ENCODE measurements around the gene CEP43. TPM values are rescaled to one million over a fixed set of nuclear protein-coding genes. Genes with fewer than 3 reads are reported as not detected.

CEP43 gene
- total and polyA plus RNA-seq, 2 donors = 5.9 to 37.8 TPM

- WGBS = 97% methylated on average over 3 of the region's 3 CpGs
- no peak for DNase-seq (ENCODE audit: extremely low spot score)
Measured at GRCh38 chr6:166980738-166981137, 18.5 kb upstream of the CEP43 start.

GRCh38 chr6:166987448-166987847 lies 11.7 kb upstream of the CEP43 start:
- 58% methylated on average over 6 of the region's 6 CpGs for whole genome bisulfite sequencing
- H3K36me3 ChIP-seq (ENCODE audit: insufficient read depth) = no peaks in the 10 kb centered on the region
- no peak for DNase-seq (ENCODE audit: extremely low spot score)
- H3K27ac ChIP-seq (ENCODE audit: low read depth) = no peak overlapping the region
- H3K4me3 ChIP-seq (ENCODE audit: low read depth, low read length) = no peak overlapping the region
- no peaks in the 10 kb centered on the region for H3K4me1 ChIP-seq (ENCODE audit: insufficient read depth)

More at GRCh38 chr6:166980738-166981137, 18.5 kb upstream of the CEP43 start:
- Histone ChIP-seq H3K36me3 (ENCODE audit: insufficient read depth) (no peaks in the 10 kb centered on the region), H3K4me1 (ENCODE audit: insufficient read depth) (no peaks in the 10 kb centered on the region), H3K27ac (ENCODE audit: low read depth) (no peak overlapping the region), H3K4me3 (ENCODE audit: low read depth, low read length) (no peak overlapping the region)

- no peaks in the 10 kb centered on the region for H3K36me3 ChIP-seq (ENCODE audit: insufficient read depth)
- no peak for DNase-seq (ENCODE audit: extremely low spot score)
- H3K4me3 ChIP-seq (ENCODE audit: low read depth, low read length) = no peak overlapping the region
- no peaks in the 10 kb centered on the region for H3K4me1 ChIP-seq (ENCODE audit: insufficient read depth)
- WGBS = 69% methylated on average over 3 of the region's 3 CpGs
- no peak overlapping the region for H3K27ac ChIP-seq (ENCODE audit: low read depth)
Measured at GRCh38 chr6:166987930-166988329, 11.3 kb upstream of the CEP43 start.

GRCh38 chr6:166988674-166989201 lies 10.5 kb upstream of the CEP43 start:
- no peak overlapping the region for H3K27ac ChIP-seq (ENCODE audit: low read depth)
- no peak overlapping the region for H3K4me3 ChIP-seq (ENCODE audit: low read depth, low read length)
- no peaks in the 10 kb centered on the region for H3K36me3 ChIP-seq (ENCODE audit: insufficient read depth)
- 51% methylated on average over 3 of the region's 3 CpGs for WGBS
- H3K4me1 ChIP-seq (ENCODE audit: insufficient read depth) = no peaks in the 10 kb centered on the region
- peak; percentile 37 for DNase-seq (ENCODE audit: extremely low spot score)

GRCh38 chr6:166989427-166990032 lies 9.7 kb upstream of the CEP43 start:
- H3K4me3 ChIP-seq (ENCODE audit: low read depth, low read length) = no peak overlapping the region
- 47% methylated on average over 10 of the region's 10 CpGs for WGBS
- H3K27ac ChIP-seq (ENCODE audit: low read depth) = no peak overlapping the region
- H3K4me1 ChIP-seq (ENCODE audit: insufficient read depth) = no peaks in the 10 kb centered on the region
- DNase-seq (ENCODE audit: extremely low spot score) = no peak
- no peaks in the 10 kb centered on the region for H3K36me3 ChIP-seq (ENCODE audit: insufficient read depth)

GRCh38 chr6:166996406-166996805 lies 2.8 kb upstream of the CEP43 start:
- no peaks in the 10 kb centered on the region for H3K4me1 ChIP-seq (ENCODE audit: insufficient read depth)
- H3K4me3 ChIP-seq (ENCODE audit: low read depth, low read length) = no peak overlapping the region
- 92% methylated on average over 7 of the region's 7 CpGs for WGBS
- DNase-seq (ENCODE audit: extremely low spot score) = no peak
- no peak overlapping the region for H3K27ac ChIP-seq (ENCODE audit: low read depth)
- no peaks in the 10 kb centered on the region for H3K36me3 ChIP-seq (ENCODE audit: insufficient read depth)

GRCh38 chr6:166997348-166997747 lies 1.8 kb upstream of the CEP43 start:
- H3K4me1 ChIP-seq (ENCODE audit: insufficient read depth) = no peaks in the 10 kb centered on the region
- no peaks in the 10 kb centered on the region for H3K36me3 ChIP-seq (ENCODE audit: insufficient read depth)
- WGBS = 89% methylated on average over 3 of the region's 3 CpGs
- no peak overlapping the region for H3K27ac ChIP-seq (ENCODE audit: low read depth)
- H3K4me3 ChIP-seq (ENCODE audit: low read depth, low read length) = no peak overlapping the region
- no peak for DNase-seq (ENCODE audit: extremely low spot score)

GRCh38 chr6:166997768-166998255 lies 1.4 kb upstream of the CEP43 start:
- WGBS = 4% methylated on average over 38 of the region's 38 CpGs
- H3K4me3 ChIP-seq (ENCODE audit: low read depth, low read length) = peak overlapping the region; percentile 98
- H3K27ac ChIP-seq (ENCODE audit: low read depth) = no peak overlapping the region
- no peaks in the 10 kb centered on the region for H3K36me3 ChIP-seq (ENCODE audit: insufficient read depth)
- DNase-seq (ENCODE audit: extremely low spot score) = peak; percentile 40
- no peaks in the 10 kb centered on the region for H3K4me1 ChIP-seq (ENCODE audit: insufficient read depth)

GRCh38 chr6:166998256-166999144 lies 697 bp upstream of the CEP43 start:
- WGBS = under 1% methylated on average over 96 of the region's 96 CpGs
- Histone ChIP-seq H3K4me1 (ENCODE audit: insufficient read depth) (no peaks in the 10 kb centered on the region), H3K27ac (ENCODE audit: low read depth) (no peak overlapping the region), H3K36me3 (ENCODE audit: insufficient read depth) (no peaks in the 10 kb centered on the region), H3K4me3 (ENCODE audit: low read depth, low read length) (peak overlapping the region; percentile 98)
- DNase-seq (ENCODE audit: extremely low spot score) = no peak

GRCh38 chr6:166999884-167000253 lies 672 bp downstream of the CEP43 start:
- Histone ChIP-seq H3K4me3 (ENCODE audit: low read depth, low read length) (peak overlapping the region; percentile 98), H3K27ac (ENCODE audit: low read depth) (no peak overlapping the region), H3K36me3 (ENCODE audit: insufficient read depth) (no peaks in the 10 kb centered on the region), H3K4me1 (ENCODE audit: insufficient read depth) (no peaks in the 10 kb centered on the region)
- 2% methylated on average over 10 of the region's 10 CpGs for WGBS
- DNase-seq (ENCODE audit: extremely low spot score) = no peak

- Histone ChIP-seq H3K27ac (ENCODE audit: low read depth) (no peak overlapping the region), H3K4me1 (ENCODE audit: insufficient read depth) (no peaks in the 10 kb centered on the region), H3K4me3 (ENCODE audit: low read depth, low read length) (no peak overlapping the region), H3K36me3 (ENCODE audit: insufficient read depth) (peaks cover 2% of the 10 kb centered on the region)
- 75% methylated on average over 2 of the region's 2 CpGs for WGBS
- DNase-seq (ENCODE audit: extremely low spot score) = no peak
Measured at GRCh38 chr6:167000759-167001158, 1.6 kb downstream of the CEP43 start.

GRCh38 chr6:167005350-167006159 lies 6.4 kb downstream of the CEP43 start:
- Histone ChIP-seq H3K4me3 (ENCODE audit: low read depth, low read length) (no peak overlapping the region), H3K27ac (ENCODE audit: low read depth) (no peak overlapping the region), H3K4me1 (ENCODE audit: insufficient read depth) (no peaks in the 10 kb centered on the region), H3K36me3 (ENCODE audit: insufficient read depth) (peaks cover 5% of the 10 kb centered on the region)
- DNase-seq (ENCODE audit: extremely low spot score) = no peak
- 59% methylated on average over 12 of the region's 12 CpGs for WGBS

GRCh38 chr6:167007985-167008384 lies 8.8 kb downstream of the CEP43 start:
- no peak overlapping the region for H3K4me3 ChIP-seq (ENCODE audit: low read depth, low read length)
- WGBS = 96% methylated on average over 4 of the region's 4 CpGs
- peaks cover 5% of the 10 kb centered on the region for H3K36me3 ChIP-seq (ENCODE audit: insufficient read depth)
- H3K4me1 ChIP-seq (ENCODE audit: insufficient read depth) = no peaks in the 10 kb centered on the region
- H3K27ac ChIP-seq (ENCODE audit: low read depth) = no peak overlapping the region
- no peak for DNase-seq (ENCODE audit: extremely low spot score)
